Measurements from ENCODE around the gene FAM120A.

GRCh38 chr9:93437996-93438395 is 13.5 kb upstream of the FAM120A start:
- TF ChIP-seq CTCF (conservative IDR thresholded peaks at IDR 0.05 in 1 of 2, IDR thresholded peaks at IDR 0.05 in 1 of 2; ENCODE audit: low read depth in 1 of 2, low read length in 2 of 2) (no peak), EZH2 (IDR thresholded peaks at IDR 0.05; ENCODE audit: low read length, missing control alignments) (no peak)

Measured in fibroblast of lung (primary cell).